ENCODE results near the gene JKAMP.

Gene JKAMP

GRCh38 chr14:59530349-59530748 is 46.0 kb downstream of the JKAMP start:
- in situ Hi-C loops (cut with HindIII; ENCODE audit: low pct_unique_long_range_greater_than_20kb, low sequenced_read_pairs), result no loop called here
- no peak for TF ChIP-seq JUND (IDR thresholded peaks at IDR 0.05; ENCODE audit: low read depth)
- DNase-seq (ENCODE audit: low read depth in 1 of 2, low spot score in 1 of 2), result no peak

- in situ Hi-C loops (cut with HindIII; ENCODE audit: low pct_unique_long_range_greater_than_20kb, low sequenced_read_pairs), result no loop called here
- no peak for DNase-seq (ENCODE audit: low read depth in 1 of 2, low spot score in 1 of 2)
- TF ChIP-seq JUND (IDR thresholded peaks at IDR 0.05; ENCODE audit: low read depth), result no peak
Measured at GRCh38 chr14:59532419-59532818, 48.1 kb downstream of the JKAMP start.

GRCh38 chr14:59534361-59534987 is 50.2 kb downstream of the JKAMP start:
- in situ Hi-C loops (cut with HindIII; ENCODE audit: low pct_unique_long_range_greater_than_20kb, low sequenced_read_pairs), result no loop called here
- no peak for TF ChIP-seq JUND (IDR thresholded peaks at IDR 0.05; ENCODE audit: low read depth)
- no peak for DNase-seq (ENCODE audit: low read depth in 1 of 2, low spot score in 1 of 2)

- in situ Hi-C loops (cut with HindIII; ENCODE audit: low pct_unique_long_range_greater_than_20kb, low sequenced_read_pairs), result no loop called here
Measured at GRCh38 chr14:59537476-59537875, 53.2 kb downstream of the JKAMP start.

GRCh38 chr14:59538936-59539335 is 54.6 kb downstream of the JKAMP start:
- DNase-seq (ENCODE audit: low read depth in 1 of 2, low spot score in 1 of 2), result no peak
- in situ Hi-C loops (cut with HindIII; ENCODE audit: low pct_unique_long_range_greater_than_20kb, low sequenced_read_pairs), result no loop called here
- no peak for TF ChIP-seq JUND (IDR thresholded peaks at IDR 0.05; ENCODE audit: low read depth)

More at GRCh38 chr14:59537476-59537875, 53.2 kb downstream of the JKAMP start:
- DNase-seq (ENCODE audit: low read depth in 1 of 2, low spot score in 1 of 2), result no peak
- TF ChIP-seq JUND (IDR thresholded peaks at IDR 0.05; ENCODE audit: low read depth), result no peak

GRCh38 chr14:59540852-59541251 is 56.5 kb downstream of the JKAMP start:
- DNase-seq (ENCODE audit: low read depth in 1 of 2, low spot score in 1 of 2), result no peak
- in situ Hi-C loops (cut with HindIII; ENCODE audit: low pct_unique_long_range_greater_than_20kb, low sequenced_read_pairs), result no loop called here
- no peak for TF ChIP-seq JUND (IDR thresholded peaks at IDR 0.05; ENCODE audit: low read depth)

- in situ Hi-C loops (cut with HindIII; ENCODE audit: low pct_unique_long_range_greater_than_20kb, low sequenced_read_pairs), result no loop called here
- TF ChIP-seq JUND (IDR thresholded peaks at IDR 0.05; ENCODE audit: low read depth), result no peak
- DNase-seq (ENCODE audit: low read depth in 1 of 2, low spot score in 1 of 2), result no peak
Measured at GRCh38 chr14:59541731-59542130, 57.4 kb downstream of the JKAMP start.

- no peak for DNase-seq (ENCODE audit: low read depth in 1 of 2, low spot score in 1 of 2)
- in situ Hi-C loops (cut with HindIII; ENCODE audit: low pct_unique_long_range_greater_than_20kb, low sequenced_read_pairs), result no loop called here
- TF ChIP-seq JUND (IDR thresholded peaks at IDR 0.05; ENCODE audit: low read depth), result no peak
Measured at GRCh38 chr14:59543873-59544272, 59.6 kb downstream of the JKAMP start.

GRCh38 chr14:59547310-59547709 is 63.0 kb downstream of the JKAMP start:
- in situ Hi-C loops (cut with HindIII; ENCODE audit: low pct_unique_long_range_greater_than_20kb, low sequenced_read_pairs), result no loop called here

More at GRCh38 chr14:59547310-59547709, 63.0 kb downstream of the JKAMP start:
- DNase-seq (ENCODE audit: low read depth in 1 of 2, low spot score in 1 of 2), result no peak
- TF ChIP-seq JUND (IDR thresholded peaks at IDR 0.05; ENCODE audit: low read depth), result no peak

Measured in T47D (cell line).